Midbrain (tissue), 1 donor: ENCODE data around the gene CLSTN2.
A peak's percentile ranks its signal among the peaks of the same experiment; 100 is the strongest.

ENCODE experiments used
- DNase-seq: peaks from one replicate; lab custom pipeline; 2025; lab: John Stamatoyannopoulos, UW

The CLSTN2 gene

GRCh38 chr3:140148824-140149390 lies 213.9 kb downstream of the CLSTN2 start:
- DNase-seq, result no peak

GRCh38 chr3:140151321-140151720 lies 216.3 kb downstream of the CLSTN2 start:
- no peak for DNase-seq

DNA sequence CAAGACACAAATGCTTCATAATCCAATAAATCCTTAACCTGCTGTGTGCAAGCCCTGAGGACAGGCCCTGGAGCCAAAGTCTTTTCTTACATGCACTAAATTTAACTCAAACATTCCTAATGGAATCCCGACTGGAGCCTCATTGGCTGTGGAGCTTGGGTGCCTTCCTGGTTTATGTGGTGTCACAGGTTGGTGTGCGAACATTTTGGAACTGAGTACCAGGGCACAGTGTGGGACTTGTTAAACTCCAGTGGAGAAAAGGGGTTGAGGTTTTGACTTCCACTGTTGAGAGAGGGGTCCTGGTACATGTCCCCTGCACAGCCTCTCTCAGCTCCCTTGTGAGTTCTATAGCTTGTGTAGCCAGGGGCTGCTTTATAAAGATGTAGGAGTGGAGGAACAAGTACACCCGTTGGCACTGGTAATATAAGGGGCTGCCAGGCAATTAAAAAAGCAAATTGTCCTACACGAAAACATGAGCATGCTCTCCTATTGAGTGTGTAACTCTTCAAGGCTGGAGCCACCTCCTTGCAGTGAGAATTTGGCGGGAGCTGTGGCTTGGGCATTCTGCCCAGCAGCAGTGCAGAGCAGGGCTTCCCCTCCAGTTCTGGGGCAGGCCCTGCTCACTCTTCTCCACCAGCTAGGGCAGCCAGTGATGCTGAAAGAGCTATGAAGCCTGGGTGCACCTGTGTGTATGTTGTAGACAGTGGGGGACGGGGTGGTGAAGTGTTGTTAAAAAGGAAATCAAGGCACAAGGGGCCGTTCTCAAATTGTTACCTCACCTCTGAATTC lies 218.1 kb downstream of the CLSTN2 start:
- DNase-seq, result peak; percentile 34

DNA sequence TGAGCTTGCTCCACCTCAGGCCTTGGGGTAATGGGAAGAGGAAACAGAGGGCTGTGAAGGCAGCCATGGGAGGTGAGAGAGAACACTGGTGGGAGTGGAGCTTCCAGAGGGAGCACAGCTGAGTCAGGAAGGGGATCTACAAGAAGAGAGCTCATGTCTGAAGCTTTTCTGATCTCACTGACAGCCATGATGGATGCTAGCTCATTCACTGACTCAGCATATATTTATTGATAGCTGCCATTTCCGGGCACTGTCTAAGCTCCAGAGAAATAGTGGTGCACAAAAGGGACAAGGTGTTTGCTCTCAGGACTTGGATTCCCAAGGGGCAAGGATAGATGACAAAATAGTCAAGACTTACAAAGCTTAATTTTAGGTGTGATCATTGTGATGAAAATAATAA lies 218.8 kb downstream of the CLSTN2 start:
- no peak for DNase-seq

- DNase-seq, result no peak
These were observed 222.2 kb downstream of the CLSTN2 start for GRCh38 chr3:140157161-140157560.

DNA sequence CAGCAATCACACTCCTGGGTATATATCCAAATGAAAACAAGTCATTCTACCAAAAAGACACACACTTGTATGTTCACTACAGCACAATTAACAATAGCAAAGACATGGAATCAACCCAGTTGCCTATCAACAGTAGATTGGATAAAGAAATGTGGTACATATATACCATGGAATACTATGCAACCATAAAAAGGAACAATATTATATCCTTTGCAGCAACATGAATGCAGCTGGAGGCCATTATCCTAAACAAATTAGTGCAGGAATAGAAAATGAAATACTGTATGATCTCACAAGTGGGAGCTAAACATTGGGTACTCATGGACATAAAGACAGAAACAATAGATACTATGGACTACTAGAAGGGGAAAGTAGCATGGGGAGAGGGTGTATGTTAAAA lies 224.7 kb downstream of the CLSTN2 start:
- no peak for DNase-seq

GRCh38 chr3:140160553-140160952 lies 225.6 kb downstream of the CLSTN2 start:
- DNase-seq, result no peak

GRCh38 chr3:140162551-140162950 lies 227.6 kb downstream of the CLSTN2 start:
- no peak for DNase-seq

- DNase-seq, result no peak
These were observed 228.3 kb downstream of the CLSTN2 start for GRCh38 chr3:140163159-140163763.

DNA sequence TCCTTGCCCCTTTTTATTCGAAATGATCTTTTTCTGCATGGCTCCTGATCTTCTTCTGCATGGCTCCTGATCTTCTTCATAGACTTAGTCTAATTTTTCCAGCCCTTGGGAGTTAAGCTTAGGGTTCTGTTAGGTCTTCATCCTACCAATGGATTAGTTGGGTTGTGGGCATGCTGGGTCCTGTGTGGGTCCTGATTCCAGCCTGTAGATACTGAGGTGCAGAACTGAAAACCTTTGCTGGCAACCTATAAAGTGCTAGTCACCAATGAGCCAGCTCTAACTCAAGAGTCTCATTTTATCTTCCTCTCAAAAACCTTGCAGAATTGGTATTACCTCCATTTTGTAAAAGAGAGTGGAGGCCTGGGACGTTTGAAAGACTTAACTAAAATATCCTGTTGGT lies 229.2 kb downstream of the CLSTN2 start:
- no peak for DNase-seq

GRCh38 chr3:140164922-140165590 lies 230.1 kb downstream of the CLSTN2 start:
- no peak for DNase-seq

DNA sequence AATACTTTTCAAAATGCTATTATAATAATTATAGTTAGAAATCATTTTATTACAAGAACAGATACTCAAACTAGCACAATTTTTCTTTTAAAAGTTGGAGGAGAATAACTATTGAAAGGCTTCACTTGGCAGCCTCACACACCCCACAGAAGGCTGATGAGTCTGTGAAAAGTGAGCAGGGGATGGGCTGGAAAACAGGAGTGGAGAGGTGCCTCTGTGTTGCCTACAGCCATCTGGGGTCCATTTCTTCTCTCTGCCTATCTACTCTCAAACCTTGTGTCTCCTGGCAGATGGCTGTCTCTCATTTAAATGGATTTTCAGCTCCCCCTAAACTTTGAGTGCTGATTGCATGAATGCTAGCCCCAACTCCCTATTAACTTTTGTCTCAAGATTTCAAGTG lies 230.8 kb downstream of the CLSTN2 start:
- DNase-seq, result no peak

GRCh38 chr3:140166861-140167599 lies 232.0 kb downstream of the CLSTN2 start:
- DNase-seq, result no peak

DNA sequence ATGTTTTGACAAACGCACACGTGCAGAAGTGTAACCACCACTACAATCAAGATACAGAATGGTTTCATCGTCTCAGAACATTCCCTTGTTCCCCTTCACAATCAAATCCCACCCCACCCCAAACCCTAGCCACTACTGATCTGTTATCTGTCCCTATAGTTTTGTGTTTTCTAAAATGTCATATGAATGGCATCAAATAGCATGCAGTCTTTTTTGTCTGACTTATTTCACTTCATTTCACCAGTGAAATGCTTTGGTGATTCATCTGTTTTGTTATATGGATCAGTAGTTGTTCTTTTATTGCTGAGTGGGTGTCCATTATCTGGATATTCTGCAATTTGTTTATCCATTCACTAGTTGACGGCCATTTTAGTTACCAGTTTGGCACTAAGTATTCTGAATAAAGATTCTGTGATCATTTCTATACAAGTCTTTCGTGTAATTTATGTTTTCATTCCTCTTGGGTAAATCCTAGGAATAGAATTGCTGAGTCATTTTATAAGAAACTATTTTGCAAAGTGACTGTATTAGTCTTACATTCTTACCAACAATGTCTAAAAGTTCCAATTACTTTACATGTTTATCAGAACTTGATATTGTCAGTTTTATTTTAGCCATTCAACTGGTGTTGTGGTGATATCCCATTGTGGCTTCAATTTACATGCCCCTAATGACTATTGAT lies 232.8 kb downstream of the CLSTN2 start:
- no peak for DNase-seq

DNA sequence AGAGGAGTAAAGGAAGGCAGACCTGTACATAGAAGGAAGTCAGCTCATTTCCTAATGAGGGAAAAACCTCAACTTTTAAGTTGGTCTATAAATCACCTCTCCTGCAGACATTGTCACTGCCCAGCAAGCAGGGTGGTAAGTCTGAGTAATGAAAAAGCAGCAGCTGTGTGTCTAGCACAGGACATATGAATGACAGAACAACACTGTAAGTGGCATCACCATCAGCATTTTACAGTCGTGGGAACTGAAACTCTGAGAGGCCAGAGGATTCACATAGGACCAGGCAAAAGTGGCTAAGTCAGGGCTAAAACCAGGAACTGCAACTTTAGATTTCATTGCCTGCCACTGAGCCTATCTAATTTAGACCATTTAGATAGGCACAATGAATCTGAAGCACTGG lies 235.6 kb downstream of the CLSTN2 start:
- no peak for DNase-seq

- no peak for DNase-seq
These were observed 241.5 kb downstream of the CLSTN2 start for GRCh38 chr3:140176526-140176925.

DNA sequence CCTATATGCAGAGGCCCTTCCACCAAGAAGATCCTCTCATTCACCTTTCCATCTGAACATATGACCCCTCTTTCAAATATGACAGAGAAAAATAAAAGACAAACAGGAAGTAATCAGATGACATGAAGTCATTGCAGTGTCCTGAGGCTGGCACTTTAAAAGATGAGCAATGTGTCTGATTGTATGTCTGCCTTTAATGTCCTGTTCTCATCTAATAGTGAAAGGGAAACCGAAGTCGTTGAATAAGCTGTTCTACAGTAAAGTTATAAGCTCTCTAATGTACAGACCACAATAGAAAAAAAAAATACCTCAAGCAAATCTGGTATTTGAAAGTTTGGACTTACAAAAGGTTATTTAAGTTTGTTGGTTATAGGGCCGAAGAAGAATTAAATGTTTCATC lies 243.0 kb downstream of the CLSTN2 start:
- no peak for DNase-seq

DNA sequence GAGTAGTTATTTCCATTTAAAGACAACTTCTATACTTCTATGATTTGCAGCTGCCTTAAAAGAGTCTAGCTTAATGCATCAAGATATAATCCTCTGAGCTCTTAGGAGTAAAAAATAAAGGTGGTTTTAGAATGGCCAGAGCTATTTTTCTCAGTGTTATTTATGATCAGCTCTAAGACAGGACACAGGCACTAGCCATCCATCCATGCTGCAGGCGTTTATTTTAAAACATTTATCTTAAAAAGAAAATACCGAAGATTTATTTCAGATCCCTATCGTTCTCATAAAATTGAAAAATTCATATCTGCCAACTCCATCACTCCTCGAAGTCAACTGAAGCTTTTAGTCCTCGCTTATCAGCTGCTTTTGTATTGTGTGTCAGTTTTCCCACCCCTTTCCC lies 243.5 kb downstream of the CLSTN2 start:
- DNase-seq, result no peak

DNA sequence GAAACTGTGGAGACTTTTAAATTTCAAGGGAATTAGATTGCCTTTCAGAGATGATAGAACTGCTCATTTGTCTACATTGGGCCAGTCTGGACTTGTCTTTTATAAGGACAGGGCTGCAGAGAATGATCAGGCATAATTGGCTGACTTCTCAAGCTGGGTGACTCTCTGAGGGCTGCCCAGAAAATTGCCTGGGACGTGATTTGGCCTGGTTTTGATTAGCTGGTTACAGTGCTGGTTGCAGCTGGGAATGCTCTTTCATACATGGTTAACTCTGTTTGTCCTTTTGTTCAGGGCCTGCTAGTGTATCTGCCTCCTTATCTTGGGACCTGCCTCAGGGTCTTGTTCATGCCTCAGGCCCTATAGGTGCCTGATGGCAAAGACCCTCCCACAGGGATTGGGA lies 245.6 kb downstream of the CLSTN2 start:
- DNase-seq, result no peak

DNA sequence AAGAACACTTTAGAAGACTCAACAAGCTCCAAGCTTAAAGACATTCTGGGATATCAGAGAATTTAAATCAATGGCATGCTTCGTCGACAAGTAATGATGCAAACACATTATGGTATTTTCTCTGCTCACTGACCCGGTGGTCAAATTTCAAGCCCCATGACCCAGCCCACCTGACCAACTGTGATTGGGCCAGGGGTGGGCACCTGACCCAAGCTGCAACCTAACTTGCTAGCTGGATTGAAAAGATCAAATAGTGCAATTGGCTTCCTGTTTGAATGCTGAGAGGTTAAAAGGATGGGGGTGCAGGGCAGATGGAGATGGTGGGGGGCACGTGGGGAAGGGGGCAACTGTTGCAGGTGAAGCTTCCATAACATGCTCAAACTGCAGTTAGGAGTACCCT lies 250.4 kb downstream of the CLSTN2 start:
- DNase-seq, result no peak

GRCh38 chr3:140186421-140186920 lies 251.5 kb downstream of the CLSTN2 start:
- peak; percentile 48 for DNase-seq
